GM21786 (cell line): ENCODE data around the gene PCDHGC5.

ENCODE experiments used
- ATAC-seq: cut with Tn5 transposase; IDR thresholded peaks from one replicate; pipeline ENCODE4 v1.9.1; 2021; ENCODE audit not compliant: unreplicated experiment

Gene PCDHGC5

DNA sequence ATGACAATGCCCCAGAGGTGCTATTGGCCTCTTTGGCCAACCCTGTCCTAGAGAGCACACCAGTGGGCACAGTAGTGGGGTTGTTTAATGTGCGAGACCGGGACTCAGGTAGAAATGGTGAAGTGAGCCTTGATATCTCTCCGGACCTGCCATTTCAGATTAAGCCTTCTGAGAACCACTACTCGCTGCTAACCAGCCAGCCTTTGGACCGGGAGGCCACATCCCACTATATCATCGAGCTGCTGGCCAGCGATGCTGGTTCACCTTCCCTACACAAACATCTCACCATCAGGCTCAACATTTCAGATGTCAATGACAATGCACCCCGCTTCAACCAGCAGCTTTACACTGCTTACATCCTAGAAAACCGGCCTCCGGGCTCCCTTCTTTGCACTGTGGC is 1.4 kb downstream of the PCDHGC5 start:
- no peak for ATAC-seq

GRCh38 chr5:141490771-141491170 is 1.9 kb downstream of the PCDHGC5 start:
- ATAC-seq: no peak

DNA sequence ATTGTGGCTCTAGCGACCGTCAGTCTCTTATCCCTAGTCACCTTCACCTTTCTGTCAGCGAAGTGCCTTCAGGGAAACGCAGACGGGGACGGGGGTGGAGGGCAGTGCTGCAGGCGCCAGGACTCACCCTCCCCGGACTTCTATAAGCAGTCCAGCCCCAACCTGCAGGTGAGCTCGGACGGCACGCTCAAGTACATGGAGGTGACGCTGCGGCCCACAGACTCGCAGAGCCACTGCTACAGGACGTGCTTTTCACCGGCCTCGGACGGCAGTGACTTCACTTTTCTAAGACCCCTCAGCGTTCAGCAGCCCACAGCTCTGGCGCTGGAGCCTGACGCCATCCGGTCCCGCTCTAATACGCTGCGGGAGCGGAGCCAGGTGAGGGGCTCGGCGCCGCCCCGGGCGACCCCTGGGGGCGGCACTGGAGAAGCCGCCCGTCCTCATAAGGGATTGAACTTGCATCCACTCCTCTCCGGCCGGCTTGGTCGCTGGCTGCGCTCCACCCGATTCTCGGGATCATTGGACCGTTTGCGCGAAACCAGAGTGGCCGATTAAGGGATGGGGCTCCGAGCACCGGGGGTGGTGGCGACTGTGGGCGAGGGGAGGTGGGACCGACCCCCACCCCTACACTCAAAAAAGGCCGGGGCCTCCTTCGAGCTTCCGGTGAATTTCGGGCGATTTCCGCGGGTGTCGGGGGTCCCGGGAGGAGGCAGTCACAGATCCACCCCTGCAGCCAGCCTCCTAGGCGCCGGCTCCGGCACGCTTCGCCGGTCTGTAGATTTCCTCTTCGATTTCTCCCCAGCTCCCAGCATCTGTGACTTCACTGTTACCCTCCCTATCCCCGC is 2.7 kb downstream of the PCDHGC5 start:
- ATAC-seq: peak; percentile 14

- ATAC-seq: peak; percentile 57
Observed at GRCh38 chr5:141492168-141492885, 3.4 kb downstream of the PCDHGC5 start.

GRCh38 chr5:141493500-141494422 is 4.9 kb downstream of the PCDHGC5 start:
- ATAC-seq: no peak

DNA sequence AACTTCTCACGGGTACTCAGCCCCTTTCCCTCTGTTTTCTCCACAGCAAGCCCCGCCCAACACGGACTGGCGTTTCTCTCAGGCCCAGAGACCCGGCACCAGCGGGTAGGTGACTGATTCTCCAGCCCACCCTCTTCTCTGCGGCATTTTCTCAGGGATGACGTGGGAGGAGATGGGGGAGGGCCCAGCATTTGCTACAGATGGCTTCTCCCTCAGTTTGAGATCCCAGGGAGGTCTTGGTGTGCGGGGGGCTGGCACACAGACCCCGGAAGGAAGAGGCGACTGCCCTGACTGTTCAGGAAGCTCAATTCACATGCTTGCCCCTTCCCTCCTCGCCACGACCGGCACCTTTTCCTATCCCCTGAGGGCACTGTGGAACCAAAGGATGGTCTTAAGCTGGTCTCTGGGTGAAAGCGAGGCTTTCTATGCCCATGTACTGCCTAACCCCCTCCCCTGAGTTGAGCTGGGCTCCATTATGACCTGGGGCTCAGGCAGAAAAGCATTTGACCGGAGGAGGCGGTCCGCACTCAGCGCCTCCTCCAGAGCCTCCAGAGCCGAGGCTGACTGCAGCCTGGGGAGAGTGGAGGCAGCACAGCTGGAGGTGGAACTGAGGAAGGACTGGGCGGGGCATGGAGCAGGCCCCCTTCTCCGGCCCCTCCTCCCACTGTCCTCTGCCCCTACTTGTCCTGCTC is 6.0 kb downstream of the PCDHGC5 start:
- ATAC-seq: no peak

DNA sequence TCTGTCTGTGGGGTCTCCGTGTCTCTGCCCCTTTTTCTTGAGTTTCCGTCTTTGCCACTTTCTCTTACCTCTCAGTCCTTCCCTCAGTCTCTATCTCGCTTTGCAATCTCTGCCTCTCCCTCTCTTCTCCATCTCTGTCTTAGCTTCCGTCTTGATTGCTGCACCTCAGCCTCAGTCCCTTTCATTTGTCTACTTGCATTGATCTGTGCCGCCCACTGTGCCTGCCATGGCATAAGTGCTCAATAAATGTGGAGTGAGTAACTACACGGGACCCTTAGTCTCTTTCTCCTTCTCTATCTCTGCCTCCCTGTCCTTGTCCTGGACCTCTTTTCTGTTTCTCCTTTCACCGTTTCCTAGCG is 6.6 kb downstream of the PCDHGC5 start:
- no peak for ATAC-seq

- no peak for ATAC-seq
Observed at GRCh38 chr5:141496038-141496437, 7.2 kb downstream of the PCDHGC5 start.

DNA sequence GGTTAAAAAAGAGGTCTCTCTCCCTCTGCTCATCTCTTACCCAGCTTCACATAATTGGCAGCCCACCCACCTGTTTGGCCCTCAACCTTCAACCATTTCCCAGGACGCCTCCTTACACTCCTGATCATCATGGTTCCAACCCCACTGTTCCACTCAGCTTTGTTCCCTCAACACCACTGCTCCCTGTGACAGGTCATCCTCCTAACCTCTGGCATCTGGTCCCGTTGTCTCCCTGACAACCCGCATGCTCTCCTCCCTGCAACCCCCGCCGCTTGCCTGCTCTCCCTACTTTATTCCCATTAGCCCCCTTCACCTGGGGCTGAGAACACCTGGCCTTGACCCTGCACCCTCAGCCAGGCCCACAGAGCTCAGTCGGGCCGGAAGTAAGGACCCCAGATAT is 12.9 kb downstream of the PCDHGC5 start:
- no peak for ATAC-seq

DNA sequence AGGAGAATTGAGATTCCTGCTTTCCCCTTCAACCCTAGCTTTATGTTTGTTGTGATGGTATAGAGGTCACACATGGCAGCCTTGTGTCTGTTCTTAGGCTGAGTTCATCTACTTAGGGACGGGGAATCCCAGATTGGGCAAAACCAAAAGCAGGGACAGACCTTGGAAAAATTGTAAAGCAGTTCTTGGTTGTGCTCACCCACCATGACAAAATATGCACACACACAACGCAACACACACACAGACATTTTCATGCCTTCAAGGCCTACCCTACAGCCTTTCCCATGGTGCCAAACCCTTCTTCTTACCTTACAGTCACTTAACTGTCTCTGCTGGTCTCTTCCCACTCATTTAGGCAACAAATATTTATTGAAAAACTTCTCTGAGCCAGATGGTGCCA is 14.8 kb downstream of the PCDHGC5 start:
- no peak for ATAC-seq

DNA sequence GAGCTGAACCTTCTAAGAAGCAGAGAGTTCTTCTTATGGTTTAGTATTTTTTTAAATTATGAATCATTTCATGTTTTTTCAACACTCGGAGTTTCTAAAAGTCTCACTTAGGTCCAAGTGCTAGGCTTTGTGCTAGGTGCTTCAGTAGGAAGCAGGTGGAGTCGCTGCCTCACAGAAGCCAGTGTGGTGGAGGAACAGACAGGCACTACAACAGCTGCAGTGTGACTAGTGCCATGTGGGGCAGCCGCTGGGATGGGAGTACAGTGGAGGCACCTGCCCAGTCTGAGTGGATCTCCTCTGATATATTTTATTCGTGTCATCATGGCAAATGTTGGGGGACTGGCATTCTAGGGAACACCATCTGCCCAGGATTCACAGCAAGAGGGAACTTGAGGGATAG is 15.3 kb downstream of the PCDHGC5 start:
- no peak for ATAC-seq

DNA sequence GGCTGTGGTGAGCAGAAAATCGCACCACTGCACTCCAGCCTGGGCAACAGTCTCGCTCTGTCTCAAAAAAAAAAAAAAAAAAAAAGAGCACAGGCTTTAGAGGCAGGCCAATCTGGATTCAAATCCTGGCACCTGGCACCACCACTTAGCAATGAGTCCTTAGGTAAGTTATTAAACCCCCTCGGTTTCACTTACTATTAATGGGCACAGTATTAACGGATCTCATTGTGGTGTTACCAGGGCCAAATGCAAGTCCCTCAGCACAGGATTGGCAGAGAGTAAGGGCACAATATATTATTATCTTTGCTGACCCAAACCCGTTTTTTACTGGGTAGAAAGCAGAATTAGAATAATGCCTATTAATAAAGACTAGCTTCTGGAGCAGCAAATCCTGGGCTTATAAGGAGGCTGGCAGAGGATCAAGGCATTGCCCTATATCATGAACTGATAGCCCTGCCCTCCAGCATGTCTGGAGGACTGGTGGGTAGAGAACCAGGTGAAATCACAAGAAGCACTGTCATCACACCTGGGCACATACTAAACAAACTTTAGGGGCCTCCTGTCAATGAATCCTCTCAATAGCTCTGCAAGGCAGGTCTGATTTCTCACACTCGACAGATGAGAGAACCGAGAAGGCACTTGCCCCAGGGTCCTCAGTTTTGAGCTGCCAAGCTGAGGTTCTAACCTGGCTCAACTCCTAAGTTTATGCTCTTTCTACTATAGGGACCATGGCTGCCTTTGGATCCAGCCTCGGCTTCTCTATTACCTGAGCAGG is 17.7 kb downstream of the PCDHGC5 start:
- no peak for ATAC-seq

DNA sequence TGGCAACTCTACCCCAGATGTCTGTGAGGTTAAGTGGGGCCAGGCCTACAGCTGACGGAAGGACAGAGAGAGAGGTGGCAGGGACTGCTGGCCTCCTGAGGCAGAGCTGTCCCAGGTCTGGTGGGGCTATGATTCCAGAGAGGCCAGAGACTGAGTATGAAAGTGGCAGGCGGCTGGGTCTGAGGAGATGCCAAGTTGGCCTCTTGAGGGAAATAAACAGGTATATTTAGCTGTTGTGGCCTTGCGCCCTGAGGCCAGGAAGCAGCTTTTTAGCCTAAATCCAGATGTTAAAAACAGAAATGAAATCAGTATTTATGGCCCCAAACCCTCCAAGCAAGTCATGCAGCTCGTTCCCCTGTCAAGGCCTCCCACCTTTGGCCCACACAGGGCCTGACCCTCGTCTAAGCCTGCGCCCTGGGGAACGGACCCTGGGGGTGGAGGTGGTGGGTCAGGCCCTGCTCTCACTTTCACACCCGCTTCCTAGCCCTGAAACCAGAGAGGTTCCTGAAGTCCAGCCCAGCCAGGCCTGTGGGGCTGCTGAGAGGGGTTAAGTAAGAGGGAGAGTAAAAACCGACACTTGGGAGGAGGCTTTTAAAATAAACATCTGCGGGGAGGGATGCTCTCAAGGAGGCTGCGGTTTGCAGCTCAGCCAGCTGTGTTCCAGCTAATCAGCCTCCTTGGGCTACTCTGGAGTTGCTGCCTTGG is 18.7 kb downstream of the PCDHGC5 start:
- peak; percentile 47 for ATAC-seq

DNA sequence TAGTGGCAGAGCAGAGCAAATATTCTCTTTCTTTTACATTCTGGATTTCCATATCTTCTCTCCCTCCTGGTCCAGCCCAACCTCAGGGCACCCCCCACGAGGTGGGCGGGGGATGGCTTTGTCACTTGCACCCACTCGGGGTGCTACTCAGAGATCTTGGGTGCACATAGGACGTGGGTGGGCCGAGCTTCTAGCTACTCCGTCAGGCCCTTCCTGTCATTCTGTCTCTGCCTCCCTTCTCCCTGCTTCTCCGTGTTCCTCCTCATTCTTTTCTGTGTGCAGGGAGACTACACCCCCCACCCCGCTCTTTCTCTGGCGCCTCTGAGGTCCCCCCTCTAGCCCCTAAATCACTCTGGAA is 19.5 kb downstream of the PCDHGC5 start:
- no peak for ATAC-seq

DNA sequence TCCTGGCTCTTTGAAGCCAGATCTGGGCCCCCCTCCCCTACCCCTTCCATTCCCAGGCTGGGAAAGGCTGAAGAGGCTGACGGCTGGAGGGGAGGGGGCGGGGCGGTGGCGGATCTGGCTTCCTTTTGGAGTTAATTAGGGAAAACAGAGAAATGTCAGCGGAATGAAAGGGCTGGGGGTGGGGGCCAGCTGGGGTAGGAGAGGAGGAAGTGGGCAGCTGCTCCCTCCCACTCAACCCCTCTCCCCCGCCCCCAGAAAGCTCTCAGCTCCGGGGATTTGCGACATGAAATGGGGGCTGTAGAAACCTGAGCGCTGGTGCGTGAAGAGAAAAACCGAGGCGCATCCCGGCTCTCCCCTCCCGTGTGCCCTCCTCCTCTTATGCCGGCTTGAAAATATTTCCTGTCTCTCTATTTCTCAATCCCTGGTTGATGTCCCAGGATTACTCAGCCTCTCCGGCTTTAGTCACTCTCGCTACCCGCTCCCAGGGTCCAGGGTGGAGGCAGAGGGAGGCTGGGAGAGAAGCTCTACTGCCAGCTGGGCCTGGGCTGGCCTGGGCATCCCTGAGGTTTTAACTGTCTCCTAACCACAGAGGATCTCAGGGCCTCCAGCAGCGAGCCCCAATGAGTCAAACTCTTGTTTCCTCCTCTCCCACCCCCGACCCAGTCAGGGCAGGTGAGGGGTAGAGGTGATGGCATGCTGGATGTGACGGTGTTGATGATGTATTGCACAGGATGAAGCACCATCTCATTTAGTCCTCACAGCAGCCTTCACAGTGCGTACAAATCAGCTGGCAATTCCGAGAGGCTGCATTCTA is 20.1 kb downstream of the PCDHGC5 start:
- ATAC-seq: no peak

DNA sequence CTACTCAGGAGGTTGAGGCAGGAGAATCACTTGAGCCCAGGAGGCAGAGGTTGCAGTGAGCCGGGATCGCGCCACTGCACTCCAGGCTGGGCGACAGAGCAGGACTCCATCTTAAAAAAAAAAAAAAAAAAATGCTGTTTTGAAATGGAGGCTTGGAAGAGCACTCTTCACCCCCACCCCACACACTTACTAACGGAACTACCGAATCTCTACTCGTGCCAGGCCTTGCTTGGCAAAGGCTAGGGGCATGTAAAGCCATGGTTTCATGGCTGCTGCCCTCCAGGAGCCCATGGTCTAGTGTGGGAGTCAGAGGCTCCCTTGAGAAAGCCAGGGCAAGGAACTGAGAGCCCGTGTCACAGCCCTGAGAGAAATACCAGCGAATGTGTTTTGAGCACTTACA is 21.3 kb downstream of the PCDHGC5 start:
- ATAC-seq: no peak

GRCh38 chr5:141510850-141511601 is 22.1 kb downstream of the PCDHGC5 start:
- ATAC-seq: peak; percentile 21

GRCh38 chr5:141511771-141512325 is 23.0 kb downstream of the PCDHGC5 start:
- no peak for ATAC-seq
